ENCODE data around the gene NFE2L1.

- TF ChIP-seq POLR2A (IDR thresholded peaks at IDR 0.05) (no peak), CTCF (IDR thresholded peaks at IDR 0.05) (no peak)
Observed at GRCh38 chr17:48013876-48014594, 34.1 kb upstream of the NFE2L1 start.

All from right lobe of liver (tissue), 4 donors.